ENCODE measurements around the gene ABCC9. TPM values are rescaled to one million over a fixed set of nuclear protein-coding genes. Genes with fewer than 3 reads are reported as not detected.

ABCC9 gene
- total RNA-seq, 1 donor from 2014 or later, result 32.6 TPM

GRCh38 chr12:21984375-21984774, 43.1 kb upstream of the ABCC9 start:
- no peak overlapping the region for H3K4me3 ChIP-seq
- no peaks in the 10 kb centered on the region for H3K9me3 ChIP-seq
- ATAC-seq (no peak), DNase-seq (no peak)
- no peak for TF ChIP-seq CTCF (IDR thresholded peaks at IDR 0.05)
- no peaks in the 10 kb centered on the region for H3K27me3 ChIP-seq
- intact Hi-C loops (cut with DNase I), result no loop called here
- no peaks in the 10 kb centered on the region for H3K36me3 ChIP-seq
- H3K27ac ChIP-seq, result no peak overlapping the region
- no peaks in the 10 kb centered on the region for H3K4me1 ChIP-seq

- no peaks in the 10 kb centered on the region for H3K36me3 ChIP-seq
- no peak for ATAC-seq
- H3K27me3 ChIP-seq, result no peaks in the 10 kb centered on the region
- H3K4me3 ChIP-seq, result no peak overlapping the region
- no peak for DNase-seq
- no peak overlapping the region for H3K27ac ChIP-seq
- no peak for TF ChIP-seq CTCF (IDR thresholded peaks at IDR 0.05)
- intact Hi-C loops (cut with DNase I), result no loop called here
- H3K9me3 ChIP-seq, result no peaks in the 10 kb centered on the region
- H3K4me1 ChIP-seq, result no peaks in the 10 kb centered on the region
Measured at GRCh38 chr12:21983095-21983494, 41.9 kb upstream of the ABCC9 start.

- no peak for ATAC-seq
Measured at GRCh38 chr12:21980544-21980943, 39.3 kb upstream of the ABCC9 start.

GRCh38 chr12:21975293-21975692, 34.1 kb upstream of the ABCC9 start:
- Histone ChIP-seq H3K27ac (no peak overlapping the region), H3K4me3 (no peak overlapping the region), H3K4me1 (no peaks in the 10 kb centered on the region), H3K9me3 (no peaks in the 10 kb centered on the region), H3K36me3 (no peaks in the 10 kb centered on the region), H3K27me3 (no peaks in the 10 kb centered on the region)
- ATAC-seq (no peak), DNase-seq (no peak)
- no peak for TF ChIP-seq CTCF (IDR thresholded peaks at IDR 0.05)
- intact Hi-C loops (cut with DNase I), result no loop called here

More at GRCh38 chr12:21980544-21980943, 39.3 kb upstream of the ABCC9 start:
- no peak overlapping the region for H3K27ac ChIP-seq
- no peak overlapping the region for H3K4me3 ChIP-seq
- TF ChIP-seq CTCF (IDR thresholded peaks at IDR 0.05), result no peak
- no peaks in the 10 kb centered on the region for H3K36me3 ChIP-seq
- no peaks in the 10 kb centered on the region for H3K4me1 ChIP-seq
- intact Hi-C loops (cut with DNase I), result no loop called here
- H3K9me3 ChIP-seq, result no peaks in the 10 kb centered on the region
- DNase-seq, result no peak
- H3K27me3 ChIP-seq, result no peaks in the 10 kb centered on the region

GRCh38 chr12:21973221-21973620, 32.0 kb upstream of the ABCC9 start:
- H3K27me3 ChIP-seq, result no peaks in the 10 kb centered on the region
- ATAC-seq (no peak), DNase-seq (no peak)
- H3K36me3 ChIP-seq, result no peaks in the 10 kb centered on the region
- no peaks in the 10 kb centered on the region for H3K4me1 ChIP-seq
- H3K4me3 ChIP-seq, result no peak overlapping the region
- H3K27ac ChIP-seq, result no peak overlapping the region
- no peak for TF ChIP-seq CTCF (IDR thresholded peaks at IDR 0.05)
- intact Hi-C loops (cut with DNase I), result no loop called here
- no peaks in the 10 kb centered on the region for H3K9me3 ChIP-seq

- intact Hi-C loops (cut with DNase I), result no loop called here
- H3K4me1 ChIP-seq, result no peaks in the 10 kb centered on the region
- ATAC-seq (no peak), DNase-seq (no peak)
- no peak overlapping the region for H3K27ac ChIP-seq
- H3K36me3 ChIP-seq, result no peaks in the 10 kb centered on the region
- H3K4me3 ChIP-seq, result no peak overlapping the region
- TF ChIP-seq CTCF (IDR thresholded peaks at IDR 0.05), result no peak
- no peaks in the 10 kb centered on the region for H3K9me3 ChIP-seq
- no peaks in the 10 kb centered on the region for H3K27me3 ChIP-seq
Measured at GRCh38 chr12:21972055-21972454, 30.8 kb upstream of the ABCC9 start.

Measured in upper lobe of right lung (tissue), 1 donor.